Smooth muscle cell (in vitro differentiated cells): ENCODE results near the gene IGF2. TPM values are rescaled to one million over a fixed set of nuclear protein-coding genes. Genes with fewer than 3 reads are reported as not detected.

ENCODE experiments used
- DNase-seq: peaks from one replicate; lab custom pipeline; 2025; ENCODE audit not compliant: unreplicated experiment; lab: John Stamatoyannopoulos, UW
- H2AFZ ChIP-seq: fragments of 200-600 bp; sonication (generic); 2 replicates; pipeline ENCODE4 v1.6.0; 2016; ENCODE audit warnings: antibody characterized with exemption, low read depth, mild to moderate bottlenecking
- H3F3A ChIP-seq: fragments of 200-600 bp; sonication (generic); 2 replicates; pipeline ENCODE4 v1.6.0; 2017; ENCODE audit warnings: antibody characterized with exemption, low read depth
- H3K27ac ChIP-seq: fragments of 200-600 bp; sonication (generic); 2 replicates; pipeline ENCODE4 v1.5.1; 2016; ENCODE audit warnings: low read depth, mild to moderate bottlenecking
- H3K27me3 ChIP-seq: fragments of 200-600 bp; sonication (generic); 2 replicates; pipeline ENCODE4 v1.6.1; 2016; ENCODE audit warnings: low read depth, mild to moderate bottlenecking
- H3K36me3 ChIP-seq: fragments of 200-600 bp; sonication (generic); 2 replicates; pipeline ENCODE4 v1.5.1; 2016; ENCODE audit warnings: low read depth
- H3K4me1 ChIP-seq: fragments of 200-600 bp; sonication (generic); 2 replicates; pipeline ENCODE4 v1.5.1; 2016; ENCODE audit warnings: low read depth
- H3K4me2 ChIP-seq: fragments of 200-600 bp; sonication (generic); 2 replicates; pipeline ENCODE4 v1.6.0; 2016; ENCODE audit warnings: mild to moderate bottlenecking
- H3K4me3 ChIP-seq: fragments of 200-600 bp; sonication (generic); 2 replicates; pipeline ENCODE4 v1.5.1; 2016; ENCODE audit warnings: mild to moderate bottlenecking
- H3K79me2 ChIP-seq: fragments of 200-600 bp; sonication (generic); 2 replicates; pipeline ENCODE4 v1.6.0; 2016; ENCODE audit warnings: low read depth, mild to moderate bottlenecking
- H3K9ac ChIP-seq: fragments of 200-600 bp; sonication (generic); 2 replicates; pipeline ENCODE4 v1.6.0; 2016; ENCODE audit warnings: low read depth
- H3K9me3 ChIP-seq: fragments of 200-600 bp; sonication (generic); replicated peaks from 2 replicates; pipeline ENCODE4 v1.5.1; 2016; ENCODE audit warnings: low read depth
- H4K20me1 ChIP-seq: fragments of 200-600 bp; sonication (generic); 2 replicates; pipeline ENCODE4 v1.6.0; 2016; ENCODE audit warnings: low read depth
- CTCF ChIP-seq: fragments of 200-600 bp; sonication (generic); IDR thresholded peaks from 2 replicates; pipeline ENCODE4 v1.5.1; 2017; ENCODE audit warnings: borderline replicate concordance, mild to moderate bottlenecking, antibody characterized with exemption; ENCODE audit not compliant: insufficient read depth, poor library complexity, severe bottlenecking
- WGBS: methylation state at CpG from one replicate; pipeline ENCODE4 v1.1.7; 2016; ENCODE audit warnings: low lambda C conversion rate; 5-methylcytosine and 5-hydroxymethylcytosine counted together
- polyA plus RNA-seq: library from polyadenylated mRNA; unstranded; fragments of >200 nt; fragmentation: Nextera tagmentation; extraction: Ambion mirVana; gene quantifications from 2 replicates; pipeline ENCODE4 v1.2.1, GENCODE V29; 2016
- total RNA-seq: library from RNA; depleted of rRNA; stranded (reverse); fragments of >200 nt; gene quantifications from 2 replicates; pipeline ENCODE4 v1.2.3, GENCODE V29; 2014

The IGF2 gene
- total and polyA plus RNA-seq, 2 experiments from 2014 or later, result 2,086 to 3,877 TPM

- no peaks in the 10 kb centered on the region for H4K20me1 ChIP-seq
- H3K27ac ChIP-seq, result no peak overlapping the region
- no peaks in the 10 kb centered on the region for H3K9me3 ChIP-seq
- H3K27me3 ChIP-seq, result no peaks in the 10 kb centered on the region
- H3K4me2 ChIP-seq, result no peak overlapping the region
- no peaks in the 10 kb centered on the region for H3F3A ChIP-seq
- H3K36me3 ChIP-seq, result no peaks in the 10 kb centered on the region
- no peak overlapping the region for H2AFZ ChIP-seq
- 92% methylated on average over 11 of the region's 12 CpGs for WGBS
- TF ChIP-seq CTCF, result no peak
- no peak overlapping the region for H3K9ac ChIP-seq
- DNase-seq, result no peak
- no peak overlapping the region for H3K4me3 ChIP-seq
- no peaks in the 10 kb centered on the region for H3K79me2 ChIP-seq
- no peaks in the 10 kb centered on the region for H3K4me1 ChIP-seq
Measured at GRCh38 chr11:2172676-2173075, 33.5 kb upstream of the IGF2 start.

- Histone ChIP-seq H3F3A (no peaks in the 10 kb centered on the region), H3K9me3 (no peaks in the 10 kb centered on the region), H3K9ac (no peak within 1 kb of the TSS), H3K27ac (no peak within 1 kb of the TSS), H3K4me3 (no peak within 1 kb of the TSS), H2AFZ (no peak within 1 kb of the TSS), H3K79me2 (no peaks in the 10 kb centered on the region), H3K4me1 (no peaks in the 10 kb centered on the region), H3K36me3 (no peaks in the 10 kb centered on the region), H3K4me2 (no peak within 1 kb of the TSS), H3K27me3 (no peaks in the 10 kb centered on the region), H4K20me1 (no peaks in the 10 kb centered on the region)
- 89% methylated on average over 14 of the region's 17 CpGs for WGBS
- no peak for TF ChIP-seq CTCF
- DNase-seq, result no peak
Measured at GRCh38 chr11:2171591-2172003, 32.4 kb upstream of the IGF2 start, which contains the start of gene TH. Gene TH, minus strand, starts transcription at chr11:2171815. Its CDS starts 29 bp downstream, at chr11:2171786.

GRCh38 chr11:2169626-2170570 lies 30.7 kb upstream of the IGF2 start:
- no peaks in the 10 kb centered on the region for H3K27me3 ChIP-seq
- H2AFZ ChIP-seq, result no peak overlapping the region
- H3K79me2 ChIP-seq, result no peaks in the 10 kb centered on the region
- H3F3A ChIP-seq, result no peaks in the 10 kb centered on the region
- H4K20me1 ChIP-seq, result no peaks in the 10 kb centered on the region
- H3K4me2 ChIP-seq, result no peak overlapping the region
- H3K9ac ChIP-seq, result no peak overlapping the region
- no peak overlapping the region for H3K4me3 ChIP-seq
- no peak overlapping the region for H3K27ac ChIP-seq
- no peak for TF ChIP-seq CTCF
- H3K36me3 ChIP-seq, result no peaks in the 10 kb centered on the region
- no peaks in the 10 kb centered on the region for H3K4me1 ChIP-seq
- no peaks in the 10 kb centered on the region for H3K9me3 ChIP-seq
- WGBS, result 90% methylated on average over 45 of the region's 45 CpGs
- DNase-seq, result no peak

GRCh38 chr11:2169005-2169378 lies 29.8 kb upstream of the IGF2 start:
- H3K27ac ChIP-seq, result no peak overlapping the region
- H3K4me3 ChIP-seq, result no peak overlapping the region
- DNase-seq, result no peak
- no peak for TF ChIP-seq CTCF
- no peaks in the 10 kb centered on the region for H4K20me1 ChIP-seq
- H3K4me2 ChIP-seq, result no peak overlapping the region
- 78% methylated on average over 9 of the region's 10 CpGs for WGBS
- no peak overlapping the region for H2AFZ ChIP-seq
- H3F3A ChIP-seq, result no peaks in the 10 kb centered on the region
- no peaks in the 10 kb centered on the region for H3K79me2 ChIP-seq
- H3K27me3 ChIP-seq, result no peaks in the 10 kb centered on the region
- no peaks in the 10 kb centered on the region for H3K36me3 ChIP-seq
- no peaks in the 10 kb centered on the region for H3K4me1 ChIP-seq
- no peaks in the 10 kb centered on the region for H3K9me3 ChIP-seq
- H3K9ac ChIP-seq, result no peak overlapping the region
